Activated CD4-positive, alpha-beta T cell treated with anti-CD3 and anti-CD28 coated beads, Interleukin-2, amount 50 U/mL, for 24 hours (primary cell): ENCODE measurements around the gene RNF19B.
"Not testable (repeated sequence)": the region's sequence is repeated elsewhere in the genome, so short reads cannot be mapped to it uniquely, and the experiment has no call there.

Experiments
- DNase-seq, 2 donors: peaks; one replicate each; pipeline ENCODE4 v3.0.0-alpha.2; 2020; ENCODE audit warnings: low read depth in 1 of 2, low spot score in 1 of 2

Gene RNF19B

DNA sequence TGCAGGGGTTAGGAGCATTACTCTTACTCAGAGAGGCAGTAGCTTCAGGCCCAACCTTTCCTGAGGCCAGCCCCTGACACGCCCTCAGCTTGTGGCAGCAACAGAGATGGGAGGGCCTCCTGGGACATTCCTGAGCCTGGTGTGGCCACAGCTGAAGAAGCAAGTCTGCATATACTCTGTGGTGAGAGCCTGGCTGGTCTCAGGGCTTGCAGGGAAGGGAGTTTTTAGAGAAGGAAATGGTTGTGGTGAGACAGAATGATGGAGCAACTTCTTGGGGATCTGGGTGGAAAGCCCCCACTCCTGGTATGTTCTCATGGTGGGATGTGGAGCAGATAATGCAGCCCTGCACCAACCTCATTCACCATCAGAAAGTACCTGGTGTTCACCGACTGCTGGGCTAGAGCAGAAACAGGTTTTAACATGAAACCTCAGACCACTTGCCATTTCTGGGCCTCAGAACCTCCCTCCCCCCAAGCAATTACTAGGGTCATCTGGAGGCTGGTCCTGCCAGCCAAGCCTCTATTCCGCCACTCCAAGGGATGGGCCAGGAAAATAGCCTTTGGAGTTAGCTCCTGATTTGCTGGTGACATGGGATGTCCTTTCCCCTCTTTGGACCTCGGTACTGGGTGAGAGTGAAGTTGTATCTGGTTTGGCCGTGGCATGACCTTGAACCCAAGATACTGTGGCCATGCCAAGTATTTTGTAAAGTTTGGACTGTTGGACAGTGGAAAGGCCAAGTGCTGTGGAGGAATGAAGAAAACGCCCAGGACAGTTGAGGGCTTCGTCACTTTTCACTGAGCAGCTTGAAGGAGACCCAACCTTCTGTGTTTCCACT lies 28.1 kb upstream of the RNF19B start:
- DNase-seq, result peak in 1 of 2 donors; percentile 30

DNA sequence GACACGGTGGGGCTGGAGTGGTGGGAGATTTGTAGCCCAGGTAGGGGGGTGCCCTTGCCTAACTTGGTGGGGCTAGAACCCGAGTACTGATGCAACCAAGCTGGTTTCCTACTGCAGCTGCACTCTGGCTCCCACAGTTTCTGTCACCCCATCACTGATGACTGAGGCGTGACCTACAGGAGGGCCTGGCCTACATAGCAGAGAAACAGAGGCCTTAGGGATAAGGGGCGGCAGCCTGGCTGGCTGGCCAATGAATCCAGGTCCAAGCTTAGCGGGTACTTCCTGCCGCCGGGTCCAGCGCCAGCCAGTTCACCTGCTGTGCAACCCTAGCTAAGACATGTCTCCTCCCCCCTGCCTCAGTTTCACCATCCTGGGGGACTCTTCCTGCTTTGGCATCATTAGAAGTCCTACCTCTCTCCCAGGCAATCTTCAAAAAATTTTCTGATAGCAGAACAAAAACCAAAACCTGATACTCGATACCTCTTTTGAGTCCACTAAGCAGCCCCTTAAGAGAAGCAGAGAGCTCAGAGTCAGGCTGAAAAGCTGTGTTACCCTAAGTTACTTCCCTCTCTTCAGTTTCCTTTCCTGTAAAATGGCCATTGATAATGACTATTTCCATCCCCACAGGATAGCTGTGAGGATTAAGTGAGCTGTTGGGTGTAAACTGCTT lies 27.3 kb upstream of the RNF19B start:
- DNase-seq, result no peak

DNA sequence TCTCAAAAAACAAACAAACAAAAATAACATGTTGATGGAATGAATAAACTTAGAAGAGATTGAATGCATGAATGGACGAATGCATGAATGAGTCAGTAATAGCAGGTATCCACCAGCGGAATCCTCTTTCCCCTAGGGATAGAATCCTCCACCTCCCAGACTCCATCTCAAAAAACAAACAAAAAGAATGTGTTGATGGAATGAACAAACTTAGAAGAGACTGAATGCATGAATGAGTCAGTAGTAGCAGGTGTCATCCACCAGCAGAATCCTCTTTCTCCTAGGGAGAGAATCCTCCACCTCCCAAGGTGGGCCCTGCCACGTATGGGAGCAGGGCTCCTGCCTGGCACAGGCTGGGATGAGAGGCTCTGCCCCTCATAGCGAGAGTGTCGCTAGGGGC lies 26.8 kb upstream of the RNF19B start:
- DNase-seq, result no peak

DNA sequence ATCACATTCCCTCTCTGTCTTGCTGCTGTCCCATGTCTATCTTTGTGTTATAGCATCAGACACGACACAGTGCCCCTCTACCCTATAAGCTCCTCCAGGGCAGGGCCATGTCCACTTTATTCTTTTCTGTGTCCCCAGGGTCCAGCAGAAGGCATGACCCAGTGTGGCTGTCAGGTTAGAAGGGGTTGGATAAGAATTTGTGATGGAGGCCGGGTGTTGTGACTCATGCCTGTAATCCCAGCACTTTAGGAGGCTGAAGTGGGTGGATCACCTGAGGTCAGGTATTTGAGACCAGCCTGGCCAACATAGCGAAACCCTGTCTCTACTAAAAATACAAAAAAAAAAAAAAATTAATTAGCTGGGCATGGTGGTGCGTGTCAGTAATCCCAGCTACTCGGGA lies 26.3 kb upstream of the RNF19B start:
- no peak for DNase-seq

DNA sequence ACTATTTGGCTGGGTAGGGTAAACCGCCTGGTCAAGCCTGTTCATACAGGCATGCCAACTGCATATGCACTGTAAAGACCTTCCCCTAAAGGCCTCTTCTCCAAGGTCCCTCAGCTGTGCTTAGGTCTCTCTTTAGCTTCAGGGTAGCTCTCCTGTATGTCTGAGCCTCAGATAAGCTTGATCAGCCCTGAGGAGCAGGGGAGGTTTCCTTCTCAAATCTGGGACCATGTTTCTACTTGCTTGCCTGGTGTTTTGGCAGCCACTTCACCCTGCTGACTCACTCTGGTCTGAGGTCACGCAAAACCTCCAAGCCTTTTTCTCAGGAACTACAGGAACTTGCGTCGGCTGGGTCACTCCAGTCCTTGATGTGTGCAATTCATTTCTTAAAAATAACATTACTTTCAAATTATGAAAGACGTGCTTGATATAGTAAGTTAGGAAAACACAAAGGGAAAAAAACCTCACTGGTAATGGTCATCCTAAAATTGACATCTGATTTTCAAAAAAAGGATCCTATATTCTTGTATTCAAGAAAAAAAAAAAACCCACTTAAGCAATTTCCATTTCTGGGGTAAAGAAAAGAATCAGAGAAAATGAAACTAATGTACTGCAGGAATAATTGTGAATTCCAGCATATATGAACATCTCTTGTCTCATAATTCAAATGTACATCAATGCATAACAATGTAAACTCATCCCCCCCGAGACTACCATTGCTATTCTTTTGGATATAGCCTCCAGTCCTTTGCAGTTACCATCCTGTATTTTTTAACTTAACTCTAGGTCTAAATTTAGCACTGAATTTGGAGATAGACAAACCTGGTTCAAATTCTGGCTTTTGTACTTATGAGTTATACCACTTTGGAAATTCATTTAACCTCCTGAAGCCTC lies 24.8 kb upstream of the RNF19B start:
- DNase-seq, result no peak

DNA sequence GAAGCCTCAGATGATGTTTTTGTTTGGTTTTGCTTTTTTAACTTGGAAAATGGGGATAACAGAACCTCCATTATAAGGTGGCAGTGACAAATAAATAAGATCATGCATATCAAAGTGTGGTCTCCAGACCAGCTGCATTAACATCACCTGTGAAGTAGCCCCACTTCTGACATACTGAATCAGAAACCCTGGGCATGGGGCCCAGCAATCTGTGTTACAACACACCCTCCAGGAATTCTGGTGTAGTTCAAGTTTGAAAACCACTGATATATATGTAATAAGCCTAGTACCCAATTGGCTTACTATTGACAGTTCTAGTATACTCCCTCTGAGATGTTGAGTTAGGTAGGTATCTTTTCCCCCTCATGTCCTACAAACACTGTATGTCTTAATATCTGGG lies 24.1 kb upstream of the RNF19B start:
- DNase-seq, result no peak

DNA sequence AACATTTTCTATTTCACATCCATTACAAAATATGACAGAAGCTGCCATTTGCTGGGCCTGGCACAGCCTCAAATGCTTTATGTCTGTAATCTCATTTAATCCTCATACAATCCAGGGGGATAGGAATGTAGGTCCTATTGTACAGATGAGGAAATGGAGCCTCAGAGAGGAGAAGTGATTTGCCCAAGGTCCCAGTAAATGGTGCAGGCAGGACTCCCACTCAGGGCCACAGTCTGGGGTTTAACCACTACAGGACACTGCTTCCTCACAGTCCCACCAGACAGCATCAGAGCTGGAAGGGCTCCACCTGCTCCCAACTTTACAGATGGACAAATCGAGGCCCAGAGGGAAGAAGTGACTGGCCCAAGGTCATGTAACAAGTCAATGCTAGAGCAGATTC lies 20.6 kb upstream of the RNF19B start:
- DNase-seq, result no peak

DNA sequence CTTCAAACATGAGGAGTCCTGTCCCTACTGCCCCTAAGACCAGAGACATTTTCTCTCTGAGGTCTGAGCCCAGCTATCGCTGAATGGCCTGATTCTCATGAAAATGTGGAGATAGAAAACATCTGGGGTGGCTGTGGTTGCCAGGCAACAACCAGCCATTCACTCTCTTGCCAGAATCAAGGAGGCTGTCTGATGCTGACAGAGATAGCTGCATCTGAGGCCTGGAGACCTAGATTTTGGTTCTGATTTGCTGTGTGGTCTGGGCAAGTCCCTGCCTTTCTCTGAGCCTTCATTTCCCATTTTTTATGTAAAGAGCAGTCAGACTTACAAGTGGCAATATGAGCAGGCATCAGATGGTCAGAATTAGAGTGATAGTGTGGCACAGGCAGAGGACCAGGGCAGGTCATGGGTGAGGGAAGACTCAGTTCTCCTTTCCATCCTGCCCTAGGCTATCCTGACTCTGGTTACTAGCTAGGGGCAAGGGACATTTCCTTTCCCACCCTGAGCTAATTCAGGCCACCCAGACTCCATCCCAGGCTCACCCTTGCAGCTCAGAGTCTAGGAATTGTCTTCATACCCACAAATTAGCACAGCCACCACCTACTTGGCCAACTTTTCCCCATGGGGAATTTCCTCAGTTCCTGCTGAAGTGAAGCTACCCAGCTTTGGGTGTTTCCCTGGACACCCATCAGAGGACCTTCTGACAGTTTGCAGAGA lies 20.0 kb upstream of the RNF19B start:
- no peak for DNase-seq

DNA sequence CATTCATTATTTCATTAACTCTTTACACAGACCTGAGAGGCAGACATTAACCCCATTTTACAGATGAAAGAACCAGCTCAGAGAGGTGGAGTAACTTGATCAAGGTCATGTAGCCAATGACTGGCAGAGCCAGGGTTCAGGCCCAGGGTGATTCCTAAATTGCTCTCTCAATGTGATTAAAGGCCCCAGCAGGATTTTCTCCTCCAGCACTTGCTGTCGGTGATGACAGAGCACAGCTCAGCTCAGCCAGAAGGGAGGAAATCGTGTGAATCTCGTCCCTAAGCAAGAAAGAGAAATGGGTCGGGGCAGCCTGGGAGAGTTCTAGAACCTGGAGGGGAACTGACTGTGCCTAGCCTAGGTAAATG lies 19.5 kb upstream of the RNF19B start:
- no peak for DNase-seq

DNA sequence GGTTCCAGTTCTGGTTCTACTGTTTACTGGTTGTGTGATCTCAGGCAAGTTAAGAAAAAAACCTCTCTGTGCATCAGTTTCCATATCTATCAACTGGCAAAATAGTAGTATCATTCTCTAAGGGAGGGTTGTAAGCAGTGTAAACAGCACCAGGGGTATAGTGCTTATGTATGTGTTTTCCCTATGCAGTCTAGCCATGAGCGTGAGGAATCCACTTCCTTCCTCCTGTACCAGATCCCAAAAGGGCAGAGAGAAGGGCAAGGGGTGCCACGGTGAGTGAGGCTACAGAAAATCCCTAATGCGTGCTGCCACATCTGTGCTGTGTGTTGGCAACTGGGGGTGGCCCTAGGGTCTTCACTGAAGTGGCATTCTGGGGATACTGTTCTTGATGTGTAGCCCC lies 18.4 kb upstream of the RNF19B start:
- DNase-seq, result no peak

DNA sequence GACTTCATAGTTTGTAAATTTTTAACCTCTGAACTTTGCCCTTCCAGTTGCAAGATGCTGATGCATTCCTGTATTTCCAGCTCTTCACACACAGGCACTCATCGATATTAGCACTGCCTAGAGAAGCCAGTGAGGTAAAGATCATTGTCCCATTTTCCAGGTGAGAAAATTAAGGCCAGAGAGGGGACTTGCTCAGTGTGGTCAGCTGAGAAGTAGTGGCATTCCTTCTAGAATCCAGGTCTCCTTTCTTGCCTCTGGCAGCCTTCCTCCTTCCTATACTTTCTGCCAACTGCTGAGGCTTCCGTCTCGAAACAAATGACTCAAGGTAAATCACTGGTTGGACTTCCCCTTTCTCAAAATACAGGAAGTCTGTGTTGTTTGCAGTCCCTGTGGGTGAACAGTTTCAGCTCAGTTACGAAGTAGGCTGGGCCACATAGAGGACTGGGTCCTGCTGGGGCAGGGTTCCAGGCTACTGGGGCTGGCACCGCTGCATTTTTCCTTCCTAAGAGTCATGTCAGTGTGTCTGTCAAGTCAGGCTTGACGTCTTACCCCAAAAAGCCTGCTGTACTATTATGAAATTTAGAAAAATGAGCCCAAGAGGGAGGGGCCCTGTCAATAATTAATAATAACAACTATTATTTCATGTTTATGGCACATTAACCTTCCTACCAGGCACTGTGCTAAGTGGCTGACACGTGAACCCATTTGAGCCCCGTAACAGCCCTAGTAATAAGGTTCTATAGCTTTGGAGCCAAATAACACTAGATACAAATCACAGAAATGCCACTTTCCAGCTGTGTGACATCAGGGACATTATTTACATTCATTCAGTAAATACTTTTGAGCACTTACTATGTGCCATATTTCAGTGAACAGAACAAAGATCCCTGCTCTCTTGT lies 16.6 kb upstream of the RNF19B start:
- DNase-seq, result peak; percentile 32 to 64

DNA sequence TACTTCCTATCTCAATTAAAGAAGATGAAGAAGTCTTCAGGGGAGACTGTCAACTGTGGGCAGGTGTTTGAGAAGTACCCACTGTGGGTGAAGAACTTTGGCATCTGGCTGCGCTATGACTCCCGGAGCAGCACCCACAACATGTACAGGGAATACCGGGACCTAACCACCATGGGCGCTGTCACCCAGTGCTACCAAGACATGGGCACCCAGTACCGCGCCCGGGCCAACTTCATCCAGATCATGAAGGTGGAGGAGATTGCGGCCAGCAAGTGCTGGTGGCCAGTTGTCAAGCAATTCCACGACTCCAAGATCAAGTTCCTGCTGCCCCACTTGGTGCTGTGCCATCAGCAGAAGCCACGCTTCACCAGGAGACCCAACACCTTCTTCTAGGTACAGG lies 15.5 kb upstream of the RNF19B start:
- no peak for DNase-seq

DNA sequence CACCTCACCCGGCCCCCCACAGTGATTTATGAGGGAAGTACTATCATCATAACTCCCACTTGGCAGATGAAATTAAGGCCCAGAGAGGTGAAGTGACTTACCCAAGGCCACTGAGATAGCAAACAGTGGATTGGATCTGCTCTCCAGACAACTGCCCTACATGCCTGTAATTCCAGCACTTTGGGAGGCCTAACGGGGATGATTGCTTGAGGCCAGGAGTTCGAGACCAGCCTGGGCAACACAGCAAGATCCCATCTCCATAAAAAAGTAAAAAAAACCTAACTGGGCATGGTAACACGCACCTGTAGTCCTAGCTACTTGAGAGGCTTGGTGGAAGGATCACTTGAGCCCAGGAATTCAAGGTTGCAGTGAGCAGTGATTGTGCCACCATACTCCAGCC lies 14.2 kb upstream of the RNF19B start:
- DNase-seq, result no peak

DNA sequence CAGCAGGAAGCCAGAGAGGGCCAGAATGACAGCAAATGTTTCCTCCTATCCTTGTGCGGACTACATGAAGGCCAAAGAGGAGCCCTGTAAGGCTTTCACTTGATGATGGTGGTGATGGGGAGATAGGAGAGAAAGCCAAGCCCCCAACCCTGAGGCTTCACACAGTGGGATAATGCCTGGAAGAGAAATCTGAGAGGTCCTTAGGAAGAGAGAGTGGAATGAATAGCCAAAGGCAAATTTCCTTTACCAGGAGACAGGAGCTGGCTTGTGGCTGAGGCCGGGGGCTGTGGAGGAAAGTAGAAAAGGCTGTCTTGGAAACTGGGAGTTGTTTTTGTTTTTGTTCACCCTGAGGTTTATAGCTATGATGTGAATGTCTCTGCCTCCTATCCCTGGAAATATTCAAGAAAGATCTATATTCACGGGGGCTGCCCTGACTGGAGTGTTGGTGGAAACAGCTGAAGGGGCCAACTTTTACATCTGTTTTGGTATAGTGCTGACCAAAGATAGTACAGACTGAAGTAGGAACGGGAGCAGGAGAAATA lies 13.0 kb upstream of the RNF19B start:
- DNase-seq, result no peak

DNA sequence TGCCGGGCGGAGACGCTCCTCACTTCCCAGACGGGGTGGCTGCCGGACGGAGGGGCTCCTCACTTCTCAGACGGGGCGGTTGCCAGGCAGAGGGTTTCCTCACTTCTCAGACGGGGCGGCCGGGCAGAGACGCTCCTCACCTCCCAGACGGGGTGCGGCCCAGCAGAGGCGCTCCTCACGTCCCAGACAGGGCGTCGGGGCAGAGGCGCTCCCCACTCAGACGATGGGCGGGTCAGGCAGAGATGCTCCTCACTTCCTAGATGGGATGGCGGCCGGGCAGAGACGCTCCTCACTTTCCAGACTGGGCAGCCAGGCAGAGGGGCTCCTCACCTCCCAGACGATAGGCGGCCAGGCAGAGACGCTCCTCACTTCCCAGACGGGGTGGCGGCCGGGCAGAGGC lies 10.4 kb upstream of the RNF19B start:
- DNase-seq, result not testable (repeated sequence)

DNA sequence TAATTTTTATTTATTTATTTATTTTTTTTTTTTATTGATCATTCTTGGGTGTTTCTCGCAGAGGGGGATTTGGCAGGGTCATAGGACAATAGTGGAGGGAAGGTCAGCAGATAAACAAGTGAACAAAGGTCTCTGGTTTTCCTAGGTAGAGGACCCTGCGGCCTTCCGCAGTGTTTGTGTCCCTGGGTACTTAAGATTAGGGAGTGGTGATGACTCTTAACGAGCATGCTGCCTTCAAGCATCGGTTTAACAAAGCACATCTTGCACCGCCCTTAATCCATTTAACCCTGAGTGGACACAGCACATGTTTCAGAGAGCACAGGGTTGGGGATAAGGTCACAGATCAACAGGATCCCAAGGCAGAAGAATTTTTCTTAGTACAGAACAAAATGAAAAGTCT lies 8.8 kb upstream of the RNF19B start:
- DNase-seq, result not testable (repeated sequence)

DNA sequence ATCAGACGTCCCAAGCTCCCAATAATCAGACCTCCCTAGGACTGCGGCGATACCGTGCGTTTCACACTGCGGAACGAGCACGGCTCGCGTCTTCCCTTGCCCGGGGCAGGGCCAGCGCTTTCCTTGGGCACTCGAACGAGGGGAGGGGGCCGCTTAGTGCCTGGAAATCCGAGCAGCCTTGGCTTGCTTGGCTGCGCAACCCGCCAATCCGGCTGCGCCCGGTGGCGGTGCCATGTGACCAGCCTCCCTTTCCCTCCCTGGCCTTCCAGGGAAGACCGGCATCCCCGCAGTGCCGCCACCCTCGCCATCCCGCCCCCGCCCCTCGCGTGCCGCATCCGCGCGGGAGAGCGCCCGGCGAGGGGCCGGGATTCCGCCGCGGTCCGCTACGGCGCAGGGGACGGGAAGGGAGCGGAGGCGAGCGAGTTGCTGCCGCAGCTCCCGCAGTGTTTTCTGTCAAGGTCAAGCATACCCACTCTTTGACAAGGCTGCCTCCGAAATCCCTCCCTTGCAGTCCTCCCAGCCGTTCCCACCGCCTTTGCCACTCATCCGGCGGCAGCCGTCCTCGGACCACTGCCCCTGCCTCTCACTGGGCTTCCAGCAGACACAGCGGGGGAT lies 8.3 kb upstream of the RNF19B start:
- DNase-seq, result no peak

DNA sequence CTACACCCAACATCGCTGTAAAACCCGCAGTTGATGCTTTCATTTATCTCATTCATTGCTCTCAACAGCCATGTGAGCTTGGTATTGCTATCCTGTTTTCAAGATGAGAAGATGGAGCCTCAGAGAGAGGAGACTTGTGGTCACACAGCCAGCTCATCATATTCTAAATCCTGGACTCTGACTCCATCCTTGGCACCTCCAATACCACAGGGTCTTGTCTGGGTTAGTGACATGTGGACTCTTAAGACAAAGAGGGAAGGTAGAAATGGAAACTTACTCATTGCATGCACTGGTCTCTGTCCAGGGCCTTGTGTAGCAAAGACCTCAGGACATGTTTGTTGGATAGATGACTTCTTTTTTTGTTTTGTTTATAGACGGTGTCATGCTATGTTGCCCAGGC lies 7.0 kb upstream of the RNF19B start:
- DNase-seq, result no peak

DNA sequence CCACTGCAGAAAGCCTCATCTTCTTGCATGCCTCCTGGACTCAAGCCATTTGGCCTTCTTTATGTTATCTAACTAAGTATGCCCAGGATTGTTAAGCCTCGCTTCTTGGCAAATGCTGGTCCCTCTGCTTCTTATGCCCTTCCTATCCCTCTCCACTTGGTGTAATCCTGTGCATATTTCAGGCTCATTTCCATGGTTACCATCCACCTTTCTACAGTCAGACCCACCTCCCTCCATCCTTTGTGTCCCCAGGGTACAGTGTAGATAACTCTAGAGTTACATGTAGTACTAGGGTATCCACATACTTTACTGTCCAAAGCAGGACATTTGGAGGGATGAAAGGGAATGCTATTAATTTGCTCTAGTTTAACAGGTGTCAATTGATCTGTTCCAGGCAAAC lies 6.5 kb upstream of the RNF19B start:
- DNase-seq, result no peak

DNA sequence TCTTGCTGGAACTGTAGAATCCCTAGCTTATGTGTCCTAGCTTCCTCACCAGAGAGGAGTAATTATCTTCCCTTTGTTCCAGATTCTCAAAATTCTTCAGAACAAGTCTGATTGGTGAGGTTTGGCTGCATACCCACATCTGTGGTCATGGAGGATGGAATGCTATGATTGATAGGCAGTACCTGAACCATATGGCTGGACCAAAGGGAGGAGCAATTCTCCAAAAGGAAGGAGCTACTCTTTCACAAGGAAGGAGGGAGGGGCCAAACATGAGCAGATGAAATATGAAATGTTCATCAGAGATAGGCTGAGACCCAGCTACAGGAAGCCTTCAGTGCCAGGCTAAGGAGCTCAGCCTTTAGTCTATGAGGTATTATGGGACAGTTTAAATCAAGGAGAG lies 5.0 kb upstream of the RNF19B start:
- DNase-seq, result no peak
